HEK293 (cell line): Measurements from ENCODE around the gene RILPL2.
"Not testable (repeated sequence)": the region's sequence is repeated elsewhere in the genome, so short reads cannot be mapped to it uniquely, and the experiment has no call there.

ENCODE experiments used
- CTCF ChIA-PET: fragments of 350-600 bp; formaldehyde crosslinking; extraction: SDS; loops from one replicate; lab custom pipeline; 2021; ENCODE audit warnings: antibody characterized with exemption; lab: Yijun Ruan, JAX
- POLR2A ChIA-PET: fragments of 300-600 bp; formaldehyde crosslinking; extraction: SDS; loops from one replicate; lab custom pipeline; 2020; ENCODE audit warnings: antibody characterized with exemption, inconsistent platforms; lab: Yijun Ruan, JAX
- H3K27ac ChIP-seq: fragments of 200-500 bp; sonication (Bioruptor generic); 2 replicates; pipeline ENCODE4 v1.5.1; 2014; ENCODE audit warnings: low read depth, low read length, control low read depth, inconsistent platforms; ENCODE audit errors: extremely low read depth
- H3K36me3 ChIP-seq, 2 experiments: fragments of 200-500 bp in 1 of 2; sonication (Bioruptor generic) in 1 of 2; 1 replicate in 1 of 2; 2 replicates in 1 of 2; pipeline ENCODE4 v1.5.1; 2014 to 2017; ENCODE audit warnings: inconsistent platforms in 2 of 2, low read length in 2 of 2; ENCODE audit not compliant: control insufficient read depth in 2 of 2, insufficient read depth in 1 of 2
- H3K4me1 ChIP-seq: fragments of 200-500 bp; sonication (Bioruptor generic); 2 replicates; pipeline ENCODE4 v1.5.1; 2014; ENCODE audit warnings: mild to moderate bottlenecking, low read length, inconsistent platforms; ENCODE audit not compliant: control insufficient read depth, insufficient read depth
- H3K4me3 ChIP-seq: 2 replicates; pipeline ENCODE4 v1.5.1; 2011; ENCODE audit warnings: low read depth, mild to moderate bottlenecking, control low read depth, low read length, moderate library complexity
- H3K9me3 ChIP-seq: fragments of 200-500 bp; sonication (Bioruptor generic); 2 replicates; pipeline ENCODE4 v1.5.1; 2014; ENCODE audit warnings: low read depth, low read length, inconsistent platforms; ENCODE audit not compliant: control insufficient read depth, insufficient read depth
- YY2 ChIP-seq: fragments of 450-650 bp; formaldehyde crosslinking; IDR thresholded peaks from 2 replicates; pipeline ENCODE4 v1.5.1; 2016; ENCODE audit warnings: missing biosample characterization, missing genetic modification characterization
- ZBTB20 ChIP-seq: fragments of 450-650 bp; formaldehyde crosslinking; IDR thresholded peaks from 2 replicates; pipeline ENCODE4 v1.5.1; 2016; ENCODE audit warnings: missing biosample characterization, missing genetic modification characterization
- ZFP37 ChIP-seq: fragments of 450-650 bp; formaldehyde crosslinking; IDR thresholded peaks from 2 replicates; pipeline ENCODE4 v1.5.1; 2016; ENCODE audit warnings: missing biosample characterization, missing genetic modification characterization
- ZNF10 ChIP-seq: fragments of 450-650 bp; formaldehyde crosslinking; IDR thresholded peaks from 2 replicates; pipeline ENCODE4 v1.5.1; 2017; ENCODE audit warnings: missing biosample characterization, missing genetic modification characterization
- ZNF112 ChIP-seq: fragments of 450-650 bp; formaldehyde crosslinking; IDR thresholded peaks from 2 replicates; pipeline ENCODE4 v1.5.0; 2017; ENCODE audit warnings: missing biosample characterization, missing genetic modification characterization
- ZNF121 ChIP-seq: fragments of 450-650 bp; formaldehyde crosslinking; IDR thresholded peaks from 2 replicates; pipeline ENCODE4 v1.5.1; 2016; ENCODE audit warnings: missing biosample characterization, missing genetic modification characterization
- ZNF391 ChIP-seq: fragments of 450-650 bp; formaldehyde crosslinking; IDR thresholded peaks from 2 replicates; pipeline ENCODE4 v1.5.1; 2016; ENCODE audit warnings: low read depth, missing biosample characterization, missing genetic modification characterization, borderline replicate concordance
- ZSCAN30 ChIP-seq: fragments of 450-650 bp; IDR thresholded peaks from 2 replicates; pipeline ENCODE4 v1.5.1; 2018; ENCODE audit warnings: missing biosample characterization, mild to moderate bottlenecking, missing genetic modification characterization, moderate library complexity
- TF ChIP-seq, protein P1 (sequence below): fragments of 450-650 bp; formaldehyde crosslinking; IDR thresholded peaks from 2 replicates; pipeline ENCODE4 v1.5.1; 2017; ENCODE audit warnings: missing biosample characterization, missing genetic modification characterization
- TF ChIP-seq, protein P2 (sequence below): fragments of 450-650 bp; formaldehyde crosslinking; IDR thresholded peaks from 2 replicates; pipeline ENCODE4 v1.5.1; 2017; ENCODE audit warnings: missing biosample characterization, missing genetic modification characterization

The RILPL2 gene

DNA sequence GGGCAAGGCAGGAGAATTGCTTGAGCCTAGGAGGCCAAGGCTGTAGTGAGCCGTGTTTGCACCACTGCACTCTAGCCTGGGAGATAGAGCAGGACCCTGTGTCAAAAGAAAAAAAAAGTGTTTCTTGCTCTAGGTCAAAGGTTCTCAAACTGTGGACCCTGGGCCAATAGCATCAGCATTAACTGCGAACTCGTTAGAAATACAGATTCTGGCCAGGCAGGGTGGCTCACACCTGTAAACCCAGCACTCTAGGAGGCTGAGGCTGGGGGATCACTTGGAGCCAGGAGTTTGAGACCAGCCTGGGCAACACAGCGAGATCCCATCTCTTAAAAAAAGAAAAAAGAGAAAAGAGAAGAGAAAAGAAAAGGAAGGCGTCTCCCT, 858 bp downstream of the RILPL2 start:
- POLR2A ChIA-PET, result interaction anchor here (0.9 to 1.2 kb wide), 2 partner anchors 10 to 32 kb away, joined by 3 read pairs; no protein-coding TSS in a partner anchor
- TF ChIP-seq ZSCAN30 (tag by site-specific recombination) (no peak), ZNF121 (tag by site-specific recombination) (peak; percentile 99), ZBTB20 (tag by site-specific recombination) (peak; percentile 98)
- H3K9me3 ChIP-seq, result no peaks in the 10 kb centered on the region
- H3K36me3 ChIP-seq, result no peaks in the 10 kb centered on the region
- H3K27ac ChIP-seq, result no peak overlapping the region
- peak overlapping the region; percentile 77 for H3K4me3 ChIP-seq
- CTCF ChIA-PET, result no interaction called here
- H3K4me1 ChIP-seq, result no peaks in the 10 kb centered on the region

DNA sequence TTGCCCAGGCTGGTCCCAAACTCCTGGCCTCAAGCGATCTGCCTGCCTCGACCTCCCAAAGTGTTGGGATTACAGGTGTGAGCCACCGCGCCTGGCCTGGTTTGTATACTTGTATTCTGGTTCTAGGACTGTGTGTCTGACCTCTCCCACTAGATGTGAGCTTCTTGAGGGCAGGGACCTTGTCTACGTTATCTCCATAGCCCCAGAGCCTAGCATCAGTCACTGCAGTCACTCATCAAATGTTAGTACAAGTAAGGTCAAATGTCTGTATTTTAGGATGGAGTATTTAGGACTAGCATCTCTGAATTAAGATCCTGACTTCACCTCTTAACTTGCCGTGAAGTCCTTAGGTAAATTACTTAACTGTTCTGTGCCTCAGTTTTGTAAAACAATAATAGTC, 2.9 kb downstream of the RILPL2 start:
- POLR2A ChIA-PET, result interaction anchor here (0.5 to 0.7 kb wide), 2 partner anchors 17 to 36 kb away, joined by 3 read pairs; no protein-coding TSS in a partner anchor
- Histone ChIP-seq H3K4me3 (no peak overlapping the region), H3K36me3 (peaks cover 0 to 4% of the 10 kb centered on the region in 2 experiments; a peak in 2 of 3 replicates), H3K4me1 (no peaks in the 10 kb centered on the region), H3K27ac (no peak overlapping the region), H3K9me3 (no peaks in the 10 kb centered on the region)
- CTCF ChIA-PET, result interaction anchor here (0.5 kb wide), 1 partner anchor 99 kb away, joined by 4 read pairs; no protein-coding TSS in a partner anchor
- TF ChIP-seq ZNF391, result no peak
- TF ChIP-seq, protein P1, sequence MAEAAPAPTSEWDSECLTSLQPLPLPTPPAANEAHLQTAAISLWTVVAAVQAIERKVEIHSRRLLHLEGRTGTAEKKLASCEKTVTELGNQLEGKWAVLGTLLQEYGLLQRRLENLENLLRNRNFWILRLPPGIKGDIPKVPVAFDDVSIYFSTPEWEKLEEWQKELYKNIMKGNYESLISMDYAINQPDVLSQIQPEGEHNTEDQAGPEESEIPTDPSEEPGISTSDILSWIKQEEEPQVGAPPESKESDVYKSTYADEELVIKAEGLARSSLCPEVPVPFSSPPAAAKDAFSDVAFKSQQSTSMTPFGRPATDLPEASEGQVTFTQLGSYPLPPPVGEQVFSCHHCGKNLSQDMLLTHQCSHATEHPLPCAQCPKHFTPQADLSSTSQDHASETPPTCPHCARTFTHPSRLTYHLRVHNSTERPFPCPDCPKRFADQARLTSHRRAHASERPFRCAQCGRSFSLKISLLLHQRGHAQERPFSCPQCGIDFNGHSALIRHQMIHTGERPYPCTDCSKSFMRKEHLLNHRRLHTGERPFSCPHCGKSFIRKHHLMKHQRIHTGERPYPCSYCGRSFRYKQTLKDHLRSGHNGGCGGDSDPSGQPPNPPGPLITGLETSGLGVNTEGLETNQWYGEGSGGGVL, result no peak
- TF ChIP-seq ZNF112 (tag by site-specific recombination), result no peak

DNA sequence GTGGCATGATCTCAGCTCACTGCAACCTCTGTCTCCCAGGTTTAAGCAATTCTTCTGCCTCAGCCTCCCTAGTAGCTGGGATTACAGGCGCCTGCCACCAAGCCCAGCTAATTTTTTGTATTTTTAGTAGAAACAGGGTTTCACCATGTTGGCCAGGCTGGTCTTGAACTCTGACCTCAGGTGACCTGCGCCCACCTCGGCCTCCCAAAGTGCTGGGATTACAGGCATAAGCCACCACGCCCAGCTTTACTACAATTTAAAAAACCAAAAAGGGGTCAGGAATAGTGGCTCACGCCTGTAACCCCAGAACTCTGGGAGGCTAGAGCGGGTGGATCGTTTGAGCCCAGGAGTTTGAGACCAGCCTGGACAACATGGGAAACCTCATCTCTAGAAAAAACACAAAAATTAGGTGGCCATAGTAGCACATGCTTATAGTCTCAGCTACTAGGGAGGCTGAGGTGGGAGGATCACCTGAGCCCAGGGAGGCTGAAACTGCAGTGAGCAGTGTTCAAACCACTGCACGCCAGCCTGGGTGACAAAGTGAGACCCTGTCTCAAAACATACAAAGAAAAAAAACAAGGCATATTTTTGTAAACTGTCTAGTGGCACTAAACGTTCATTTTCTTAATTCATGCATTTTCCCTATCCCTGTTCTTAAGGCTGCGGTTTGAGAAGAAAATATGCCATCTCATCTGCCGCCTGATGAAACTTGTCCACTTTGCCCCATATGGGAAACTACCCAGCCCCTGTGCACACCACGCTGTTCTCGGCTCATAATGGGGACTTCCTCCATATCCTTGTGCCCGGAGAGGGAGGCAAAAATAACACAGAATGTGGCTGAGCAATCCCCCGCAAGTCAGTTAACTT, 4.3 kb downstream of the RILPL2 start:
- H3K9me3 ChIP-seq, CTCF ChIA-PET, H3K4me1 ChIP-seq, H3K36me3 ChIP-seq, H3K27ac ChIP-seq, H3K4me3 ChIP-seq: not testable (repeated sequence)
- POLR2A ChIA-PET, result interaction anchor here (0.7 kb wide), 1 partner anchor 51 kb away, joined by 4 read pairs; no protein-coding TSS in a partner anchor

DNA sequence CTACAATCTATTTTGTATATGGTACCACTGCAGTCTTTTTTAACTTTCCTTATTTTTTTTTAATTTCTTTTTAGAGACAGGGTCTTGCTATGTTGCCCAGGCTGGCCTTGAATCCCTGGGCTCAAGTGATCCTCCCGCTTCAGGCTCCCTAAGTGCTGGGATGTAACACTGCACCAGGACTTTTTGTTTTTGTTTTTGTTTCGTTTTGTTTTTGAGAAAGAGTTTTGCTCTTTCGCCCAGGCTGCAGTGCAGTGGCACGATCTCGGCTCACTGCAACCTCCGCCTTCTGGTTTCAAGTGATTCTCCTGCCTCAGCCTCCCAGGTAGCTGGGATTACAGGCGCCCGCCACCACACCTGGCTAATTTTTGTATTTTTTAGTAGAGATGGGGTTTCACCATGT, 7.4 kb downstream of the RILPL2 start:
- H3K36me3 ChIP-seq, result peaks cover 0 to 14% of the 10 kb centered on the region in 2 experiments; a peak in 2 of 3 replicates
- H3K9me3 ChIP-seq, CTCF ChIA-PET, H3K27ac ChIP-seq, H3K4me1 ChIP-seq: not testable (repeated sequence)
- peak; percentile 57; the same call in 1 of the 2 replicates for TF ChIP-seq ZNF121 (tag by site-specific recombination)
- TF ChIP-seq, all 188 proteins: peak for 1; not testable (repeated sequence) for 187
- H3K4me3 ChIP-seq, result not testable (repeated sequence)
- POLR2A ChIA-PET, result interaction anchor here (0.7 kb wide), 1 partner anchor 9 kb away, joined by 4 read pairs; no protein-coding TSS in a partner anchor

DNA sequence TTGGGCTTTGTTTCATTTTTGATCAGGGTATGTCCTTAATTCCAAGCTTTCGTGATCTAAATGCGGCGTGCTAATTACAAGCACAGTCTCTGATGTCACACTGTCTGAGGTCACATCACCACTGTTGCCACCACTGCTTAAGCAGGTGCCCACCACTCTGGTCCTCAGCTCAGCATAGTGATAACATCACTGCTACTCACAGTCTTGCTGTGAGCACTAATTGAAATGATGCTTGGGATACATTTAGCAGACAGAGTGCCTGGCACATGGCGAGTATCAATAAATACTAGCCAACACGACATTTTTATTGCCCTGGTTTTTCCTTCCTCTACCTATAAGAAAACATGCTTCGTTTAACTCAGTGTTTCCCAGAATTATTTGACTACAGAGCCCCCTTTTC, 7.9 kb downstream of the RILPL2 start:
- CTCF ChIA-PET, result no interaction called here
- POLR2A ChIA-PET, result no interaction called here
- Histone ChIP-seq H3K27ac (no peak overlapping the region), H3K36me3 (peaks cover 0 to 14% of the 10 kb centered on the region in 2 experiments; a peak in 2 of 3 replicates)
- TF ChIP-seq, protein P2, sequence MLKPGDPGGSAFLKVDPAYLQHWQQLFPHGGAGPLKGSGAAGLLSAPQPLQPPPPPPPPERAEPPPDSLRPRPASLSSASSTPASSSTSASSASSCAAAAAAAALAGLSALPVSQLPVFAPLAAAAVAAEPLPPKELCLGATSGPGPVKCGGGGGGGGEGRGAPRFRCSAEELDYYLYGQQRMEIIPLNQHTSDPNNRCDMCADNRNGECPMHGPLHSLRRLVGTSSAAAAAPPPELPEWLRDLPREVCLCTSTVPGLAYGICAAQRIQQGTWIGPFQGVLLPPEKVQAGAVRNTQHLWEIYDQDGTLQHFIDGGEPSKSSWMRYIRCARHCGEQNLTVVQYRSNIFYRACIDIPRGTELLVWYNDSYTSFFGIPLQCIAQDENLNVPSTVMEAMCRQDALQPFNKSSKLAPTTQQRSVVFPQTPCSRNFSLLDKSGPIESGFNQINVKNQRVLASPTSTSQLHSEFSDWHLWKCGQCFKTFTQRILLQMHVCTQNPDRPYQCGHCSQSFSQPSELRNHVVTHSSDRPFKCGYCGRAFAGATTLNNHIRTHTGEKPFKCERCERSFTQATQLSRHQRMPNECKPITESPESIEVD, result 0 out of 2 replicates have a peak, but pooled peaks have one; percentile 47
- TF ChIP-seq ZNF10 (tag by site-specific recombination), result 0 out of 2 replicates have a peak, but pooled peaks have one; percentile 34
- no peak for TF ChIP-seq ZFP37 (tag by site-specific recombination)
- TF ChIP-seq YY2 (tag by site-specific recombination), result no peak
- TF ChIP-seq, all 188 proteins: peak for 2
- no peaks in the 10 kb centered on the region for H3K9me3 ChIP-seq
- H3K4me1 ChIP-seq, result no peaks in the 10 kb centered on the region
- no peak overlapping the region for H3K4me3 ChIP-seq
